Adrenal gland (tissue), 12 donors: ENCODE measurements around the gene CCDC136. TPM values are rescaled to one million over a fixed set of nuclear protein-coding genes. Genes with fewer than 3 reads are reported as not detected.

Experiments used
- DNase-seq, 7 donors: peaks; one replicate each; pipeline ENCODE4 v3.0.0-alpha.2; 2019 to 2020
- H3K27ac ChIP-seq, 5 donors: fragments of 200-600 bp; sonication (generic) in 4 of 5; 1 replicate in 3 of 5; 2 replicates in 2 of 5; pipeline versions ENCODE4 v1.5.1 to v1.8.0; 2016 to 2020; ENCODE audit warnings: mild to moderate bottlenecking in 1 of 5
- H3K27me3 ChIP-seq: fragments of 200-600 bp; 2 replicates; pipeline ENCODE4 v1.8.0; 2021
- H3K36me3 ChIP-seq, 2 donors: fragments of 200-600 bp; replicated peaks in 1 of 2; 1 replicate in 1 of 2; 2 replicates in 1 of 2; pipeline versions ENCODE4 v1.5.1 to v1.8.0; 2018 to 2022
- H3K4me1 ChIP-seq, 2 donors: fragments of 200-600 bp; replicated peaks in 1 of 2; 1 replicate in 1 of 2; 2 replicates in 1 of 2; pipeline versions ENCODE4 v1.5.1 to v1.8.0; 2018 to 2021
- H3K4me3 ChIP-seq, 4 donors: fragments of 200-600 bp; sonication (generic) in 3 of 4; one replicate each; pipeline ENCODE4 v1.5.1; 2016 to 2018
- H3K9me3 ChIP-seq, 3 donors: fragments of 200-600 bp; sonication (generic) in 1 of 3; replicated peaks in 1 of 3; 1 replicate in 2 of 3; 2 replicates in 1 of 3; pipeline versions ENCODE4 v1.5.1 to v1.8.0; 2016 to 2021
- POLR2A ChIP-seq, 2 donors: fragments of 450-650 bp; IDR thresholded peaks; one replicate each; pipeline ENCODE4 v1.6.1; 2017; ENCODE audit warnings: antibody characterized with exemption in 2 of 2, mild to moderate bottlenecking in 2 of 2, moderate library complexity in 1 of 2
- WGBS, 4 donors: extraction: QIAGEN DNeasy Blood & Tissue Kit in 2 of 4; methylation state at CpG; one replicate each; pipeline versions ENCODE4 v1.1.5 to v1.1.7; 2013 to 2017; 5-methylcytosine and 5-hydroxymethylcytosine counted together
- intact Hi-C, 2 donors: fragments of 100-400 bp; cut with DNase I; formaldehyde crosslinking; loops; one replicate each; pipeline versions ENCODE4 v1.14.1 to v1.15.0; 2022 to 2023
- polyA plus RNA-seq, 3 donors: library from polyadenylated mRNA; stranded (reverse); fragments of 200-250 nt in 2 of 3; fragments of 350-450 nt in 1 of 3; fragmentation: Illumina TruSeq in 1 of 3; extraction: RNeasy Lipid Tissue Mini Kit (QIAGEN cat#74804) in 1 of 3; gene quantifications; one replicate each; pipeline ENCODE4 v1.2.3, GENCODE V29; 2013 to 2014
- total RNA-seq, 9 donors: library from RNA; depleted of rRNA in 4 of 9; stranded (reverse); fragments of >200 nt in 4 of 9; fragments of 120-200 nt in 1 of 9; fragmentation: NEBNext Ultra II Directional in 1 of 9; extraction: Animal tissue kit (Norgen Biotek cat#: 25700) in 1 of 9; gene quantifications; one replicate each; pipeline versions ENCODE4 v1.1.0 to v1.2.4, GENCODE V29; 2013 to 2023
- TF ChIP-seq, protein P1 (sequence below), 6 experiments: fragments of 450-650 bp in 4 of 6; fragments of 200-600 bp in 2 of 6; sonication (generic) in 1 of 6; IDR thresholded peaks; 1 replicate in 5 of 6; 2 replicates in 1 of 6; pipeline versions ENCODE4 v1.5.1 to v1.8.0; 2016 to 2021; ENCODE audit warnings: antibody characterized with exemption in 6 of 6, mild to moderate bottlenecking in 2 of 6, moderate library complexity in 1 of 6
- donor health status: healthy with polysubstance abuse.
- donor health status: Bipolar disorder and iron deficiency.
- donor health status: DM: yes; HTN: yes; CAD: no.
- donor health status: DM: no; HTN: no; CAD: no.
- donor health status: DM: no; HTN: no; CAD: no.
- donor health status: DM: yes; HTN: yes; CAD: no.

The CCDC136 gene
- total and polyA plus RNA-seq, 12 donors: 0.35 to 10.9 (median 4.0) TPM

DNA sequence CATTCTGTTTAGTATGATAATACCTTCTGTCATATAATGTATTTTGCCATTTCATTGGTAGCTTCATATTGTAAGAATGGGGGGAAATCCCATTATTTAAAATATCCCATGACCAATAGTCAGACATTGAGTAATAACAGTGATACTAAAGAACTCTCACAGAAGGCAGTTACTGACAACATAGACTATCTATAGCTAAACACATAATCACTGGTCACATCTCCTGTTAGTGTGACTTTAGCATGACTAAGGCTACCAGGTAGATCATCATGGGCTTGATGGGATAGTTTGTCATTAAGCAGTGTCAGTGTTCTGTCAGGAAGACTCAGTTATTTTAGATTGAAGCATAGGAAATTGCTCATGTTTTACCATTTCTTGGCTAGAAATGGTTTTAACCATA is 32.5 kb upstream of the CCDC136 start:
- Histone ChIP-seq H3K27ac (no peak overlapping the region), H3K4me1 (peaks cover 0 to 19% of the 10 kb centered on the region in 2 donors), H3K9me3 (no peaks in the 10 kb centered on the region), H3K36me3 (peaks cover 0 to 71% of the 10 kb centered on the region in 2 donors), H3K27me3 (no peaks in the 10 kb centered on the region), H3K4me3 (no peak overlapping the region)
- TF ChIP-seq, protein P1, sequence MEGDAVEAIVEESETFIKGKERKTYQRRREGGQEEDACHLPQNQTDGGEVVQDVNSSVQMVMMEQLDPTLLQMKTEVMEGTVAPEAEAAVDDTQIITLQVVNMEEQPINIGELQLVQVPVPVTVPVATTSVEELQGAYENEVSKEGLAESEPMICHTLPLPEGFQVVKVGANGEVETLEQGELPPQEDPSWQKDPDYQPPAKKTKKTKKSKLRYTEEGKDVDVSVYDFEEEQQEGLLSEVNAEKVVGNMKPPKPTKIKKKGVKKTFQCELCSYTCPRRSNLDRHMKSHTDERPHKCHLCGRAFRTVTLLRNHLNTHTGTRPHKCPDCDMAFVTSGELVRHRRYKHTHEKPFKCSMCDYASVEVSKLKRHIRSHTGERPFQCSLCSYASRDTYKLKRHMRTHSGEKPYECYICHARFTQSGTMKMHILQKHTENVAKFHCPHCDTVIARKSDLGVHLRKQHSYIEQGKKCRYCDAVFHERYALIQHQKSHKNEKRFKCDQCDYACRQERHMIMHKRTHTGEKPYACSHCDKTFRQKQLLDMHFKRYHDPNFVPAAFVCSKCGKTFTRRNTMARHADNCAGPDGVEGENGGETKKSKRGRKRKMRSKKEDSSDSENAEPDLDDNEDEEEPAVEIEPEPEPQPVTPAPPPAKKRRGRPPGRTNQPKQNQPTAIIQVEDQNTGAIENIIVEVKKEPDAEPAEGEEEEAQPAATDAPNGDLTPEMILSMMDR (IDR thresholded peaks at IDR 0.05): no peak
- TF ChIP-seq POLR2A (IDR thresholded peaks at IDR 0.05): no peak
- no peak for DNase-seq
- intact Hi-C loops: no loop called here

DNA sequence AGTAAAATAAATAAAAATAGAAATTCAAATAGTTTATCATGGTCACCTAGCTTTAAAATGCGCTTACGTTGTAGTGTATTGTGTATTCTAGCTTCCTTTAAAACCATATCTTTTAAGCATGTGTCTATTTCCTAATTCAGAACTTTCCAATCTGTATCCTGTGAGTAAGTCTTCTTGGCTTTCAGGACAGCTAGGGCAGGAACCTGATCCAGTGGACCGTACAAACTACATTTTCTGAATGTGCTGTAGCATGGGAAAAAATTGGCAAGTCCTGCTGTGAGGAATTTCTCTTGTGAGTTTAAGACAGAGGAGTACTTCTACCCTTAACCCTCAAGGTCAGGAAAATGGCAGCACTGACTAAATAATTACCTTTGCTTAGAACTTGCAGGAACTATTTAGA is 28.2 kb upstream of the CCDC136 start:
- H3K4me1 ChIP-seq: no peaks in the 10 kb centered on the region
- no peak overlapping the region for H3K27ac ChIP-seq
- intact Hi-C loops: no loop called here
- DNase-seq: no peak
- TF ChIP-seq, protein P1 (IDR thresholded peaks at IDR 0.05): no peak
- TF ChIP-seq POLR2A (IDR thresholded peaks at IDR 0.05): no peak
- H3K36me3 ChIP-seq: peaks cover 0 to 85% of the 10 kb centered on the region in 2 donors
- H3K27me3 ChIP-seq: no peaks in the 10 kb centered on the region
- no peaks in the 10 kb centered on the region for H3K9me3 ChIP-seq
- WGBS, 4 donors: 78 to 86% (median 83%) methylated on average over 3 of the region's 3 CpGs
- H3K4me3 ChIP-seq: no peak overlapping the region

DNA sequence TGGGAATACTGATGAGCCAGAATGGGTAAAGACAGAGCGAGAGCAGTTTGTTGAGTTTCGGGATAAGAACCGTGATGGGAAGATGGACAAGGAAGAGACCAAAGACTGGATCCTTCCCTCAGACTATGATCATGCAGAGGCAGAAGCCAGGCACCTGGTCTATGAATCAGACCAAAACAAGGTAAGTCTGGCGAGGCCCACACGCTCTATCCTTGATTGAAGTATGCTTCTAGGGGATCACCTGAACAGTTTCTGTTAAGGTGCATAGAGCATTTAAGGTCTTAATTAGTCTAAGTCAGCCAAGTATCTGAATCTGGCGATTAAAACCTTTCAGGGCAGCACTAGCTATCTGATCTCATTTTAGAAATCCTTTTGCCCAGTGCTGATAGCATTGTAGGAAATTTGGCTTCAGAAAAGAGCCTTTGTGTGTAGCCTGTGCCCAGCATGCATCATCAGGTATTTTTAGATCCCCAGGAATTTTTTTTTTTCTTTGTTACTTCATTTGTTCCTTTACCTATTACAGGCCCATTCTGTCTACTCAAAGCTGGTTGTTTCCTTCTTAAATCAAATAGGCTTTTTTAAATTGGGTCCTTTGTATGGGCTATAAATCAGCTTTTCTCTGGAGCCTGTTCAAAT is 24.2 kb upstream of the CCDC136 start:
- peak overlapping the region in 2 of 5 donors; percentile 19 to 51 for H3K27ac ChIP-seq

DNA sequence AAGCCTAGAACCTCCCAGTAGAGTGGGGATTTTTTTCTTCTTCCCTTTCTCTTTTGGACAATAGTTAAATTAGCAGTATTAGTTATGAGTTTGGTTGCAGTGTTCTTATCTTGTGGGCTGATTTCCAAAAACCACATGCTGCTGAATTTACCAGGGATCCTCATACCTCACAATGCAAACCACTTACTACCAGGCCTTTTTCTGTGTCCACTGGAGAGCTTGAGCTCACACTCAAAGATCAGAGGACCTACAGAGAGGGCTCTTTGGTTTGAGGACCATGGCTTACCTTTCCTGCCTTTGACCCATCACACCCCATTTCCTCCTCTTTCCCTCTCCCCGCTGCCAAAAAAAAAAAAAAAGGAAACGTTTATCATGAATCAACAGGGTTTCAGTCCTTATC is 21.5 kb upstream of the CCDC136 start:
- Histone ChIP-seq H3K27ac (no peak overlapping the region), H3K4me1 (no peaks in the 10 kb centered on the region), H3K4me3 (no peak overlapping the region), H3K27me3 (no peaks in the 10 kb centered on the region), H3K36me3 (peaks cover 0 to 66% of the 10 kb centered on the region in 2 donors), H3K9me3 (no peaks in the 10 kb centered on the region)
- intact Hi-C loops: no loop called here
- no peak for DNase-seq
- TF ChIP-seq POLR2A (IDR thresholded peaks at IDR 0.05): no peak
- TF ChIP-seq, protein P1 (IDR thresholded peaks at IDR 0.05): no peak
- 13 to 47% (median 30%) methylated on average over 1 to 2 of the region's 2 CpGs for WGBS, 4 donors

More for the DNA sequence above, 24.2 kb upstream of the CCDC136 start:
- Histone ChIP-seq H3K27me3 (no peaks in the 10 kb centered on the region), H3K9me3 (no peaks in the 10 kb centered on the region), H3K4me1 (no peaks in the 10 kb centered on the region), H3K36me3 (peaks cover 0 to 82% of the 10 kb centered on the region in 2 donors), H3K4me3 (no peak overlapping the region)
- TF ChIP-seq, protein P1 (IDR thresholded peaks at IDR 0.05): no peak
- TF ChIP-seq POLR2A (IDR thresholded peaks at IDR 0.05): no peak
- WGBS, 4 donors: 90 to 93% (median 91%) methylated on average over 6 of the region's 6 CpGs
- no peak for DNase-seq
- intact Hi-C loops: no loop called here
